Activated T-helper 1 cell treated with anti-CD3 and anti-CD28 coated beads, Interleukin-2, amount 50 U/mL, for 16 hours (primary cell): ENCODE results near the gene EBP.

Experiments used
- DNase-seq, 2 donors: peaks; one replicate each; pipeline ENCODE4 v3.0.0-alpha.2; 2020; ENCODE audit warnings: low read depth in 1 of 2, low spot score in 1 of 2

EBP gene

GRCh38 chrX:48574270-48575266 is 53.0 kb downstream of the EBP start, which contains the start of gene RBM3:
TSS of gene RBM3 (plus strand) at chrX:48574484. CDS start at chrX:48575181, 697 bp downstream.
- peak; percentile 75 to 85 for DNase-seq

GRCh38 chrX:48575642-48576041 is 54.0 kb downstream of the EBP start:
- no peak for DNase-seq

GRCh38 chrX:48576108-48576507 is 54.5 kb downstream of the EBP start:
- DNase-seq = no peak
